MCF 10A (cell line): Measurements from ENCODE around the gene UBAP1. TPM values are rescaled to one million over a fixed set of nuclear protein-coding genes. Genes with fewer than 3 reads are reported as not detected.
"Not testable (repeated sequence)": the region's sequence is repeated elsewhere in the genome, so short reads cannot be mapped to it uniquely, and the experiment has no call there.

ENCODE experiments used
- BruUV-seq: library from RNA; stranded (reverse); fragments of 400-500 nt; replicated peaks from 2 replicates; lab custom pipeline; 2021; lab: Mats Ljungman, UMichigan
- CTCF ChIA-PET: fragments of 300-600 bp; sonication (Branson Sonifier 250); formaldehyde crosslinking; extraction: SDS; loops from one replicate; lab custom pipeline; 2021; ENCODE audit warnings: antibody characterized with exemption, inconsistent platforms; lab: Yijun Ruan, JAX
- POLR2A ChIA-PET: fragments of 300-600, 350-650 bp; sonication (Branson Sonifier 250); formaldehyde crosslinking; extraction: SDS; loops from one replicate; lab custom pipeline; 2020; ENCODE audit warnings: antibody characterized with exemption, inconsistent platforms; lab: Yijun Ruan, JAX
- DNase-seq: peaks from one replicate; pipeline ENCODE4 v3.0.0-alpha.2; 2018; ENCODE audit not compliant: unreplicated experiment
- H3K27ac Mint-ChIP-seq: one replicate; pipeline ENCODE4 v1.8.0; 2022; ENCODE audit warnings: mild to moderate bottlenecking, low read depth, mixed read lengths; ENCODE audit not compliant: unreplicated experiment
- H3K27me3 Mint-ChIP-seq: one replicate; pipeline ENCODE4 v1.8.0; 2022; ENCODE audit warnings: mixed read lengths; ENCODE audit not compliant: insufficient read depth, unreplicated experiment
- H3K36me3 Mint-ChIP-seq: one replicate; pipeline ENCODE4 v1.8.0; 2022; ENCODE audit warnings: mild to moderate bottlenecking, moderate library complexity, mixed read lengths; ENCODE audit not compliant: insufficient read depth, unreplicated experiment
- H3K4me1 Mint-ChIP-seq: one replicate; pipeline ENCODE4 v1.8.0; 2022; ENCODE audit warnings: mixed read lengths; ENCODE audit not compliant: insufficient read depth, unreplicated experiment
- H3K4me3 Mint-ChIP-seq: one replicate; pipeline ENCODE4 v1.8.0; 2022; ENCODE audit warnings: mild to moderate bottlenecking, moderate library complexity, mixed read lengths; ENCODE audit not compliant: unreplicated experiment
- H3K9me3 Mint-ChIP-seq: one replicate; pipeline ENCODE4 v1.8.0; 2022; ENCODE audit warnings: mixed read lengths; ENCODE audit not compliant: unreplicated experiment
- intact Hi-C: fragments of 100-400 bp; cut with micrococcal nuclease; formaldehyde crosslinking; loops from 2 replicates; pipeline ENCODE4 v1.14.1; 2022
- total RNA-seq: library from RNA; stranded (reverse); gene quantifications from 2 replicates; pipeline ENCODE4 v1.2.3, GENCODE V29; 2022
- TF ChIP-seq, protein P1 (sequence below): fragments of 200-600 bp; IDR thresholded peaks from one replicate; pipeline ENCODE4 v1.8.0; 2022; ENCODE audit warnings: antibody characterized with exemption, mild to moderate bottlenecking; ENCODE audit not compliant: unreplicated experiment

The UBAP1 gene
- total RNA-seq, 1 experiment from 2014 or later = 64.4 TPM

DNA sequence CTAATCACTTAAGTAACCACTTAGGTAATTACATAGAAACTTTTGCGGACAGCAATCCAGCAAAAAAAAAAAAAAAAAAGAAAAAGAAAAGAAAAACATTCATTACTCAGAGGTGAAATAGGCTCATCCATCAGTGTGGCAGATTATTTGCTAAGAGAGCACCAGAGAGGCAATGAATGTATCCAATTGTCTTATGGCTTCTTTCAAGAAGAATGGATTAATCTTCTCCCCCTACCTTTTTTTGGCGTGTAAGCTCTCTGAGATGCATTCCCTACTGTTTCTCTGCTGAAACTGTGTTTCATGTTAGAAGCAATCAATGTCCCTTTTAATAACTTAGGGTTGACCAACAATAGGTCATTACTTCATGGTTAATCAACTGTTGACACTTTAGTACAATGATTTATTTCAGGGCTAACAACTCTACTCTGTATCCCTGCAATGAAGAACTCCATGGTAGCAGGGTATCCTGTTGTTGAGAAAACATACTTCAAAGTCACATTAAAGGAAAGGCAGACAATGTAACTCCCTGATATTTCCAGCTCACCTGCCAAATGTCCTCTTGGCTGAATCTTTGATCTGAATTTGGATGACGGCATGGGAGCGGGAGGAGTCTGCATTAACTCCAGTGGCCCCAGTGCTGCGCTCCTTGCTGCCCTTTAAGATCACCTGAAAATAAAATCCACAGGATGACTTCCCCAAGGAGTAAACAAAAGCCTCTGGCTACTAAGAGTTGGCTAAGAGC is 92.6 kb downstream of the UBAP1 start:
- CTCF ChIA-PET = no interaction called here
- Mint-ChIP-seq H3K27ac (no peak overlapping the region), H3K4me1 (no peaks in the 10 kb centered on the region), H3K36me3 (peaks cover 5% of the 10 kb centered on the region), H3K4me3 (no peak overlapping the region), H3K27me3 (no peaks in the 10 kb centered on the region), H3K9me3 (no peaks in the 10 kb centered on the region)
- DNase-seq = no peak
- TF ChIP-seq, protein P1, sequence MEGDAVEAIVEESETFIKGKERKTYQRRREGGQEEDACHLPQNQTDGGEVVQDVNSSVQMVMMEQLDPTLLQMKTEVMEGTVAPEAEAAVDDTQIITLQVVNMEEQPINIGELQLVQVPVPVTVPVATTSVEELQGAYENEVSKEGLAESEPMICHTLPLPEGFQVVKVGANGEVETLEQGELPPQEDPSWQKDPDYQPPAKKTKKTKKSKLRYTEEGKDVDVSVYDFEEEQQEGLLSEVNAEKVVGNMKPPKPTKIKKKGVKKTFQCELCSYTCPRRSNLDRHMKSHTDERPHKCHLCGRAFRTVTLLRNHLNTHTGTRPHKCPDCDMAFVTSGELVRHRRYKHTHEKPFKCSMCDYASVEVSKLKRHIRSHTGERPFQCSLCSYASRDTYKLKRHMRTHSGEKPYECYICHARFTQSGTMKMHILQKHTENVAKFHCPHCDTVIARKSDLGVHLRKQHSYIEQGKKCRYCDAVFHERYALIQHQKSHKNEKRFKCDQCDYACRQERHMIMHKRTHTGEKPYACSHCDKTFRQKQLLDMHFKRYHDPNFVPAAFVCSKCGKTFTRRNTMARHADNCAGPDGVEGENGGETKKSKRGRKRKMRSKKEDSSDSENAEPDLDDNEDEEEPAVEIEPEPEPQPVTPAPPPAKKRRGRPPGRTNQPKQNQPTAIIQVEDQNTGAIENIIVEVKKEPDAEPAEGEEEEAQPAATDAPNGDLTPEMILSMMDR = no peak
- POLR2A ChIA-PET = no interaction called here
- no TSS peak for BruUV-seq
- intact Hi-C loops = no loop called here

DNA sequence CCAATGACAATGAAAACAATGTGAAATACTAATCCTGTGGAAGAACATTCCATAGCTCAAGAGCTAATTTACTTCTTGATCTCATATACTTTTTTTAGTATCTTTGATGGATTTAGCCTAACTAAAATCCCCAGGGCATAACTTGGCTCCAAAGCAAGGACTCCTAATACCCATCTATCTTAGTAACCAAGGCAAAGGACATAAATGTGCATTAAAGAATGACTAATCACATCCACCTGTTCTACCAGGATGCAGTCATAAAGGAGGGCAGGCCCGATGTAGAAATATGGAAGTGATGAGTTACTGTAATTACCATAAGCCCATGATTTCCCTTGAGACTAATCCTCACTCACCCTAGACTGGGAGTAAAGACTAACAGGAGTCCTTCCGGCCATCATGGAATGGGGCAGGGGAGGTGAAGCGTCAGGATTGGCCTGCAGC is 93.3 kb downstream of the UBAP1 start:
- CTCF ChIA-PET = interaction anchor here (1.0 kb wide), 1 partner anchor 20 kb away, joined by 3 read pairs; no protein-coding TSS in a partner anchor
- TF ChIP-seq, protein P1 = no peak
- intact Hi-C loops = no loop called here
- Mint-ChIP-seq H3K9me3 (no peaks in the 10 kb centered on the region), H3K27me3 (no peaks in the 10 kb centered on the region), H3K27ac (no peak overlapping the region), H3K4me1 (no peaks in the 10 kb centered on the region), H3K36me3 (peaks cover 5% of the 10 kb centered on the region), H3K4me3 (no peak overlapping the region)
- DNase-seq = no peak
- POLR2A ChIA-PET = no interaction called here
- BruUV-seq = no TSS peak

DNA sequence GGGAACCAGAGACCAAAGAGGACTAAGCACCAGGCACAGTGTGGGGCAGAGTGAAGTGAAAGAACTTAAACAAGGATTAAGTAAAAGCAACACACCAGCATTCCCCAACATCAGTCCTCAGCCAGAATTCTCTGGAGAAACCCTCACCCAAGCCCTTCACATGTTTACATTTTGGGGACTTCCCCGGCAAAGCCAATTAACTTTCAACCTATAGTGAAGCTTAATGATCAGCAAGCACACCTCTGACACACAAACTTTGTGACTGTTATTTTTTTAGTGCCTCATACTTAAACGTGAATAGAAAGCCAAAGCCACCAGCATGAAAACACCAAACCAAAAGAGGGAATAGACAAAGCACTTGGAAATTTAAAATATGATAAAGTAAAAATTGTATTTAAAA is 94.7 kb downstream of the UBAP1 start:
- intact Hi-C loops, H3K4me1 Mint-ChIP-seq, H3K9me3 Mint-ChIP-seq, POLR2A ChIA-PET, H3K4me3 Mint-ChIP-seq, H3K27ac Mint-ChIP-seq, BruUV-seq, H3K27me3 Mint-ChIP-seq, CTCF ChIA-PET, H3K36me3 Mint-ChIP-seq, DNase-seq: not testable (repeated sequence)

DNA sequence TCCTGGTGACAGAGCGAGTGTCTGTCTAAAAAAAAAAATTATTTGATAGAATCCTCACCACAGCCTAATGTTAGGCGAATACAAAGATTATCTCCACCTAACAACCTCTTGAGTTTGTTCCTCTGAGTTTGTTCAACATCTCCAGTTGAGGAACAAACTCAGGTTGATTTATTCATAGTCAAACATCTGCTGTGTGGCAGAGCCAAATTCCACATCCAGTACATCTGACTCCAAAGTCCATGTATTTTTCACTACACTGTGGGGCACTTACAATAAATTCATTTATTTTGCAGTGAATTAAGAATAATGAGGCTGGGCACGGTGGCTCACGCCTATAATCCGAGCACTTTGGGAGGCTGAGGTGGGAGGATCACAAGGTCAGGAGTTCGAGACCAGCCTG is 97.0 kb downstream of the UBAP1 start:
- H3K27ac Mint-ChIP-seq = no peak overlapping the region

More for the DNA sequence above, 97.0 kb downstream of the UBAP1 start:
- intact Hi-C loops = no loop called here
- Mint-ChIP-seq H3K4me3 (no peak overlapping the region), H3K36me3 (peaks cover 5% of the 10 kb centered on the region), H3K27me3 (no peaks in the 10 kb centered on the region), H3K4me1 (no peaks in the 10 kb centered on the region), H3K9me3 (no peaks in the 10 kb centered on the region)
- TF ChIP-seq, protein P1 = no peak
- POLR2A ChIA-PET = no interaction called here
- DNase-seq = no peak
- BruUV-seq = no TSS peak
- CTCF ChIA-PET = no interaction called here
